ENCODE results near the gene ADARB1. TPM values are rescaled to one million over a fixed set of nuclear protein-coding genes. Genes with fewer than 3 reads are reported as not detected.

Gene ADARB1
- total and polyA plus RNA-seq, 2 experiments from 2014 or later = 4.8 to 14.8 TPM

GRCh38 chr21:45261093-45261492 lies 186.7 kb downstream of the ADARB1 start:
- H3K4me3 ChIP-seq = no peak overlapping the region
- Mint-ChIP-seq H3K27ac (no peak overlapping the region), H3K36me3 (ENCODE audit: low read depth) (peaks cover 30% of the 10 kb centered on the region), H3K4me1 (no peaks in the 10 kb centered on the region), H3K9me3 (no peaks in the 10 kb centered on the region), H3K4me3 (no peak overlapping the region), H3K27me3 (ENCODE audit: insufficient read depth, low read depth, poor library complexity) (peaks cover 6% of the 10 kb centered on the region)
- no peak overlapping the region for H3K4me2 ChIP-seq
- ATAC-seq (no peak), DNase-seq (ENCODE audit: low spot score) (no peak)
- TF ChIP-seq REST (IDR thresholded peaks at IDR 0.05; ENCODE audit: unreplicated experiment) (no peak), NANOG (IDR thresholded peaks at IDR 0.05; ENCODE audit: borderline replicate concordance) (no peak), ZNF114 (CRISPR knock-in tag; IDR thresholded peaks at IDR 0.05) (no peak), STAT1 (IDR thresholded peaks at IDR 0.05; ENCODE audit: unreplicated experiment) (no peak)
- no peaks in the 10 kb centered on the region for H3K27me3 ChIP-seq (ENCODE audit: insufficient read depth)
- no peaks in the 10 kb centered on the region for H3K4me1 ChIP-seq (ENCODE audit: insufficient read depth)
- H4K20me1 ChIP-seq (replicated peaks; ENCODE audit: insufficient read depth) = no peaks in the 10 kb centered on the region; the same call in none of the 2 replicates
- no peak overlapping the region for H2AFZ ChIP-seq
- H3F3A ChIP-seq (replicated peaks; ENCODE audit: low read depth) = 0 out of 2 replicates have a peak, but pooled peaks cover 2% of the 10 kb centered on the region
- no peaks in the 10 kb centered on the region for H3K79me2 ChIP-seq (replicated peaks; ENCODE audit: insufficient read depth)
- 0 out of 2 replicates have a peak, but pooled peaks cover 5% of the 10 kb centered on the region for H3K36me3 ChIP-seq (ENCODE audit: insufficient read depth)
- no peaks in the 10 kb centered on the region for H3K9me2 ChIP-seq (ENCODE audit: insufficient read depth)
- H3K27ac ChIP-seq (ENCODE audit: low read depth) = no peak overlapping the region

GRCh38 chr21:45262041-45262581 lies 187.7 kb downstream of the ADARB1 start:
- H3K27ac ChIP-seq (ENCODE audit: low read depth) = no peak overlapping the region
- H3F3A ChIP-seq (replicated peaks; ENCODE audit: low read depth) = 0 out of 2 replicates have a peak, but pooled peaks cover 2% of the 10 kb centered on the region
- Mint-ChIP-seq H3K36me3 (ENCODE audit: low read depth) (peaks cover 37% of the 10 kb centered on the region), H3K27me3 (ENCODE audit: insufficient read depth, low read depth, poor library complexity) (peaks cover 9% of the 10 kb centered on the region), H3K4me3 (no peak overlapping the region), H3K9me3 (0 out of 3 replicates have a peak, but pooled peaks cover 1% of the 10 kb centered on the region), H3K27ac (no peak overlapping the region), H3K4me1 (no peaks in the 10 kb centered on the region; the same call in 2 of the 3 replicates)
- H3K27me3 ChIP-seq (ENCODE audit: insufficient read depth) = no peaks in the 10 kb centered on the region
- DNase-seq (ENCODE audit: low spot score) = no peak
- no peaks in the 10 kb centered on the region; the same call in none of the 2 replicates for H4K20me1 ChIP-seq (replicated peaks; ENCODE audit: insufficient read depth)
- H3K9me2 ChIP-seq (ENCODE audit: insufficient read depth) = no peaks in the 10 kb centered on the region
- no peak overlapping the region for H2AFZ ChIP-seq
- no peaks in the 10 kb centered on the region for H3K79me2 ChIP-seq (replicated peaks; ENCODE audit: insufficient read depth)
- TF ChIP-seq EZH2 (IDR thresholded peaks at IDR 0.05; ENCODE audit: low read depth, unreplicated experiment) (no peak), CTCF (conservative IDR thresholded peaks at IDR 0.05; ENCODE audit: low read depth in 2 of 2) (no peak)
- 0 out of 2 replicates have a peak, but pooled peaks cover 5% of the 10 kb centered on the region for H3K36me3 ChIP-seq (ENCODE audit: insufficient read depth)
- ATAC-seq = no peak
- no peaks in the 10 kb centered on the region for H3K4me1 ChIP-seq (ENCODE audit: insufficient read depth)
- no peak overlapping the region for H3K4me2 ChIP-seq
- H3K4me3 ChIP-seq = no peak overlapping the region
